CD4-positive, alpha-beta T cell treated with Interferon alpha-2 for 1 hour (primary cell): ENCODE measurements around the gene LIN7A.

Experiments
- DNase-seq, 2 donors: peaks; one replicate each; pipeline ENCODE4 v3.0.0-alpha.2; 2020 to 2022

LIN7A gene, protein sequence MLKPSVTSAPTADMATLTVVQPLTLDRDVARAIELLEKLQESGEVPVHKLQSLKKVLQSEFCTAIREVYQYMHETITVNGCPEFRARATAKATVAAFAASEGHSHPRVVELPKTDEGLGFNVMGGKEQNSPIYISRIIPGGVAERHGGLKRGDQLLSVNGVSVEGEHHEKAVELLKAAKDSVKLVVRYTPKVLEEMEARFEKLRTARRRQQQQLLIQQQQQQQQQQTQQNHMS

DNA sequence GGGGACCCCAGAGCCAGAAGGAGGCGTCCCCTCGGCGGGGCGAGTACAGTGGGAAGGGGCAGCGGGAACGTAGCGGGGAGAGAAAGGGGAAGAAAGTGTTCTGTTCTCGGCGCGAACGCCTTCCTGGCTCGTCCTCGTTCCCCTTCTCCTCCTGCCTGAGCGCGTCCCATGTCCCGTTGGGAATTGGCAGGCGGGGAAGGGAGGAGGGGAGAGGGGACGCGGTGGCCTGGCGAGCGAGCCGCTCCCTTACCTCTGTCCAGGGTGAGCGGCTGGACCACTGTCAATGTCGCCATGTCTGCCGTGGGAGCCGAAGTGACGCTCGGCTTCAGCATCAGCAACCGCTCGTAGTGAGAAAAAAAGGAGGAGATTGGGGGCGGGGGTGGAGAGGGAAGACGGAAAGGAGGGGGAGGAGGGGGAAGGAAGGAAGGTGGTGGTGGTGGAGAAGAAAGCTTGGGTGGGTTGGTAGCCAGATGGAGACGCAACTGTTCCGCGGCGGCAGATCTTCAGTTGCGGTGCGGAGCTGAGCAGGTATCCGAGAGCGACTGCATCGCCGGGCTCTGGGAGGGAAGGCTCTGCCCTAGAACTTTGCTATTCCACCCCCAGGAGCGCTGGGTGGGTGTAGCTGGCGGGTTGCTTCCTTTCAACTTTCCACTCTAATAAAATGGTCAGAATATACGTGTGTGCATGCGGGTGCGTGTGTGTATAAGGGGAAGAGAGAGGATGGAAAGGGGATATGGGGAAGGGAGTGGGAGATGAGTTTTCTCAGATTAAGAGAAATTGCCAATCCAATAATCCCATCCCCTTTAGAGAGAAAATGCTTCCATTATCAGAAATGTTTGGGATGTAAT lies at the start of gene LIN7A:
Gene LIN7A, minus strand, starts transcription at position 544 of the 848 bp plus-strand sequence. Its CDS starts 212 bp downstream, at position 332.
- DNase-seq, result no peak

- DNase-seq, result no peak
Observed at GRCh38 chr12:80986224-80986623, 48.5 kb upstream of the LIN7A start.

GRCh38 chr12:80979816-80980215 lies 42.1 kb upstream of the LIN7A start:
- DNase-seq, result no peak

GRCh38 chr12:80979251-80979650 lies 41.5 kb upstream of the LIN7A start:
- DNase-seq, result no peak

- DNase-seq, result no peak
Observed at GRCh38 chr12:80977346-80977745, 39.6 kb upstream of the LIN7A start.

DNA sequence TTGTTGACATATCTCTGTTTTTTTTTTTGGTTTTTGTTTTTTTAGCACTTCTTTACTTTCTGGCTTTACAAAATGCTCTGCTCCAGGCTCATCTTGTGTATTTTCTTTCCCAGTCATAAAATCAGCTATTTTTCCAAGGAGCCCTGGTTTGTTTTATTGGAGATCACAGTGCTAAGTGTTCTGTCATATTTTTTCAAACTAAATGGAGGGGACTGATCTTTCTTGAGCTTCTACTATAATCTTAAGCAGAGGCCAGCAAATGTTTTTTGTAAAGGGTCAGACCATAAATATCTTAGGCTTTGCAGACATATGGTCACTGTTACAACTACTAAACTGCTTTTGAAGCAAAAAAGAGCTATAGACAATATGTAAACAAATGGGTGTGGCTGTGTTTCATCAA lies 30.6 kb upstream of the LIN7A start:
- DNase-seq, result no peak

- no peak for DNase-seq
Observed at GRCh38 chr12:80967565-80967964, 29.8 kb upstream of the LIN7A start.

DNA sequence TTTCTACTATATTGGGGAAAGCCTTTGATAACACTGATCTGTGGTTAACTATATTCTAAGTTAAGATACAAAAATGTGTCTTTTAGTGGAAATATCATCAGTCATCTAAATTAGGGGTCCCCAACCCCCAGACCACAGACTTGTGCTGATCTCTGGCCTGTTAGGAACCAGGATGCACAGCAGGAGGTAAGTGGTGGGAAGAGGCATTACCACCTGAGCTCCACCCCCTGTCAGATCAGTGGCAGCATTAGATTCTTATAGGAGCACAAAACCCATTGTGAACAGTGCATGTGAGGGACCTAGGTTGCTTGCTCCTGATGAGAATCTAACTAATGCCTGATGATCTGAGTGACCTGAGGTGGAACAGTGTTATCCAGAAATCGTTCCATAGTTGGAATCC lies 28.3 kb upstream of the LIN7A start:
- no peak for DNase-seq

DNA sequence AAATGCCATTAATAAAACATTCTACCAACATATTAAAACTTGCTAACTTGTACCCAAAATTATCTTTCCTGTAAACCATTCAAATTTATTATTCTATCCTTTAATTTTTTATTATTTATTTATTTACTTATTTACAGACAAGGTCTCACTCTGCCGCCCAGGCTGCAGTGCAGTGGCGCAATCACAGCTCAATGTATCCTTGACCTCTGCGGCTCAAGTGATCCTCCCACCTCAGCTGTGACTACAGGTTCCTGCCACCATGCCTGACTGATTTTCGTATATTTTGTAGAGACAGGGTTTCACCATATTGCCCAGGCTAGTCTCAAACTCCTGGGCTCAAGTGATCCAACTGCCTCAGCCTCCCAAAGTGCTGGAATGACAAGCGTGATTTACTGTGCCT lies 20.4 kb upstream of the LIN7A start:
- DNase-seq, result no peak

DNA sequence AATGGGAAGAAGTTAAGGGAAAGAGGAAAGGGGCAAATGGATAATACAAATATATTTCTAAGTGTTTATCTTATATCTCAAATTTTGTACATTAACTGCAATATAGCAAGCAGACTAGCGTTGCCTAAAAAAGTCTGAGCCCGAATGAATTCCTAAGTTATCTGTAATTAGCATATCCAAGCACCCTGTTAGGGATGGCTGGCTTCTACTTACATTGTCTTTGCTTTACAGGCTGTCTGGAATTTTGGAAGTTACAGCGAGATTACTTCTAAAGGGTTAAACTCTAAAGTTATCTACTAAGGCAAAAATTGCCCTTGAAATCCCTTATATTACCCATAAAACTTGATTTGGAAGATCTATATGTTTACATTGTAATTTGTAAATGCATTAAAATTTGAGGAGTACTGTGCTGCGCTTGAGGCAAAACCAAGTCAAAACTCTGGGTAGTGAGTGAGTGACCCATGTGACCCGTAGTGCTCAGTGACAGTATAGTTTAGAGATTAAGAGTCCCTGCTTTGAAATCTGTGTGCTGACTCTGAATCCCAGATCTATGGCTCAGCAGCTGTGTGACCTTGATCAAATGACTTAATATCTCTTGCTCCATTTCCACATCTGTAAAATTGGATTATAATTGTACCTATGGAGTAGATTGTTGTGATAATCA lies 17.3 kb upstream of the LIN7A start:
- DNase-seq, result no peak

- DNase-seq, result no peak
Observed at GRCh38 chr12:80952443-80952842, 14.7 kb upstream of the LIN7A start.

DNA sequence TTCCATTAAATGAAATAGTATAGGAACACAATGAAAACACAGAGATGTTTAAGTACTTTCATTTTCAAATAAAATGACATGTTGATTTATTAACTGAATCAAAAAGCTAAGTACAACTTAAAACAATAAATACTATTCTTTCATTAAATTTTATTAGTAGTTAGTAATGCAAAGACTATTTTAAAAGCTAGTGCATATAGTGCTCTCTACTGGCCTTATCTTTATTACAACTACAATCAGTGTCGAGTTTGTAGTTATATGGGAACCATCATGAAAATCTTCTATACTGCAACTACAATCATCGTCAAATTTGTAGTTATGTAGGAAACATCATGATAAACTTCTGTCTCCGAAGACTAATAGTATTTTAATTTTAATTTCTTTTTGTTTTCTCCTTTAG lies 8.9 kb upstream of the LIN7A start:
- no peak for DNase-seq

DNA sequence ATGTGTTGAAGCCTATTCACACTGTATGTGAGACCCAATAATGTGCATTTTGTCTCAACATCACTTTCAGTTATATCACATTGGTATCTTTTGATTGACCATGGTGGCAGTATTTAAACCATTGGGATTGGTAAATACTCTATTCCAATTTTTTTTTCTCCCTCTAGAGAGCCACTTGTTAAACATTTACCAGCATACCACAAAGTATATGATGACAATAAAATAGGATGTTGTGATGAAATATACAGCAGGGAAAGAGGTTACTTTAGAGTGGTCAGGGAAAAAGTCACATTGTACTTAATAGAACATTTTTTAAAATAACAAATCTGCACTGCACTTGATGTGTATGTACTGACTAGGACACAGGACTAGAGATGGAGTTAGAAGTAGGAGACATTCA lies 5.6 kb upstream of the LIN7A start:
- no peak for DNase-seq

DNA sequence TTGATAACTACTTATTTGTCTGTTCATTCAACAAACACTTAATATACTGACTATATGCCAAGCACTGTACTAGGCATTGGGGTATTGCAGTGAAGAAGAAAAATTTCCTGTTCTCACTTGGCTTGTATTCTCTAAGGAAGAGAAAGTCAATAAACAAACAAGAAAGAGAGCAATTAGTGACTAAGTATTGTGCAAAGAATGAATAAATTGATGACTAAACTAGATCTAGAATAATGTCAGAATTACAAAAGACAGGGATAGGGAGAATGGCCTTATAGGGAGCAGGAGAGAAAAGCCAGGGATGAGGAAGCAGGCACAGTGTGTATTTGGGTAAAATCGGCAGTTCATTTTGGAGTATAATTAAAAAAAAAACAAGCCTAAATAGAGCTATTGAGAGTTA lies 4.2 kb upstream of the LIN7A start:
- DNase-seq, result no peak

DNA sequence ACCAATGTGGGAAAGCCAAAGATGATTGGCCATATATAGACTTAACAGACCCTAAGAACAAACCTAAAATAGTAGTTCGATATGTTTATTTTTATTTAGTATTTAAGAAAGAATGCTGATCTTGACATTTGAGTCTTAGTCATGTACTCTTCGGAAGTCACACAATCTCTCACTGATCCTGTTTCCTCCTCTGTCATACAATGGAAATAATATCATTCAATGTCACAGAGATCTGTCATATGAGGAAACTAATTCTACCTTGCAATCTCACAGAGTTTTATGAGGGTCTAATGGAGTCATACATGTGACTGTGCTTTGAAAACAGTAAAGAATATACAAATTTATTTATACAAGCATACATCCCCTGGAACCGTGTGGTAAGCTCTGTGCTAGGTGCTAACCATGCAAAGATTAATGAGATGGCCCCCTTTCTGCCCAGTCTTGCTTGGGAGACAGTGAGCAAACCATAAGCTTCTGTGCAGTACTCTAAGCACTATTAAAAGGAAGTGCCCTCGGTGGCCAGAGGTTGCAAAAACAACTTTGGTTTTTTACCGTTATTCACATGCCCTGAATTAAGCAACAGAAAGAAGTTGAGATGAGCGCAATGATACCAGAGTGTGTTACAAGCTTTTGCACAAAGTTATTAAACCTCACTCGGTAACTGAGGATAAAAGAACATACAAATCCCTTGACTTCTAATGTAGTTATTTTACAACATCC lies 1.7 kb upstream of the LIN7A start:
- peak in 1 of 2 donors; percentile 2 for DNase-seq

DNA sequence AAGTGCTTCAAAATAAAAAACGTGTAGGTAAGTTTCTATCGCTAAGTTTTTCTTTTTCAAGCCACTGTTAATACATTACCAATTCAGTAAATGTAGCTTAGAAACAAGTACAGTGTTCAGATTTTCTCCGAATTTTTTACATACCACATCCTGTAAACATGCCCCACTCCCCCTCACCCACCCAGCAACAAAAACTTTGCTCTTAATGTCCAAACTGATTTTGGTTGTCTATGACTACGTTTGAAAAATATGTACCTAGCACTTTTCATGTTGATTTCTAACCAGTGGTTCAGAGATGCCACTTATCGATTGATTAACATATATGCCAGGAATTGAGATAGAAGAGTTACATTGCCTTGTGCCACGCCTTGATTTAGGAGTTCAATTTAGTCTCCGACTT lies 663 bp upstream of the LIN7A start:
- no peak for DNase-seq

- DNase-seq, result peak in 1 of 2 donors; percentile 1
Observed at GRCh38 chr12:80936642-80937390, 918 bp downstream of the LIN7A start.

DNA sequence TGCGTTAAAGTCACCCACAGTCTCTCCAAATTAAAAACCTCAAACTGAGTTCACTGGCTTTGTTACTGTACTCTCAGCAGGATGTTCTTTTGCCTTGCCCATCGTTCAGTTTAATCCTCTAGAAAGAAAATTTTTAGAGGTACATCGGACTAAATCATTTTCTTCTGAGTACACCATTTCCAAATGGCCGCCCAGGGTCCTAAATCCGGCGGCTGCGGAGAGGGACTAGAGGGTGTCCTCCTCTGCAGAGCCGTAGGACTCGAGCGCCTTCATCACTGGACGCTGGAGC lies 1.4 kb downstream of the LIN7A start:
- no peak for DNase-seq

DNA sequence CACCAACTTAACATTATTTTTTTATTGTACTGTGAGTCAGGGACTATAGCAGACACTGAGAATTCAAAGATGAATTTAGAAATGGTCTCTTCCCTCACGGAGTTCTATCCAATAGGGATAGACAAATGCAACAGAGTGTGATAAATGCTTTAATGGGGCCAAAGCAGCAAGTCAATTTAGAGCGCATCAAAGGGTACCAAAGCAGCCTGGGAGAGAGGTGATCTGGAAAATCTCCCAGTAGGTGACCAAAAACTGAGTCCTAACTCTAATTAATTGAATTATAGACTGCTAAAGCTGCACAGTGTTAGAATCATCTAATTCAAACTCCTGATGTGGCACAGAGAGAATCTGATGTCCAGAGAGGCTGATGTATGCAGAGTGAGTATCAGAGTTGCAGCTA lies 2.6 kb downstream of the LIN7A start:
- DNase-seq, result no peak

DNA sequence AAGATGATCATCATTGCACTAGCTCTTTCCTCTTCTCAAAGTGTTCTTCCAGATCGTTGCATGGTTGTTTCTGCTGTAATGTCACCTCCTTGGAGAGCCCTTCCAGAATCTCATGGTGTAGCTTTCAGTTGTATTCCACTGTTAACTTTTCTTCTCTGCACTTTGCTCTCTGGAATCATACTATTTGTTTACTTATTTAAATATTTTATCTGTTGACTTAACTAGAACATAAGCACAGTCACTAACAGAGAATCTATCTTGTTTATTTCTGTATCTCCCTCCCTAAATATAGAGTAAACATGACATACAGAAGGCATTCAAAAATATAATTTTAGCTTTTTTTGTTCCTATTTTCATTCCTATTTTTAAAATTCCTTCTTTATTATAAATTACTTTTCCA lies 11.8 kb downstream of the LIN7A start:
- no peak for DNase-seq

DNA sequence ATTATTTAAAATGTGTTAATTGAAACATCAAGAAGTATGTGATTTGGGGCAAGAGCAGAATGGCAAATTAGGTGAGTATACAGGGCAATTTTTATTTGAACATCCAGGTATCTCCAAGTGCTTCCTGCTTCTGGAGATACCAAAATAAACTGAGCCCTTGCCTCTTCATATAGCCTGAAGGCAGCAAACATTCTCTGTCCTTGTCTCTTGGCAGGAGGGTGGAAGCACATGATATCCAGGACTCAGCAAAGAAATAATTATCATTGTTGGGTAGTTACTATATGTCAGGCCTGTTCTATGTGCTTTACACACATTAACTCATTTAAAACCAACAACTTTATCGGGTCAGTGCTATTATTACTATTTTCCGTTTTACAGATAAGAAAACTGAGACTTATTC lies 12.5 kb downstream of the LIN7A start:
- DNase-seq, result no peak

GRCh38 chr12:80924437-80924836 lies 13.3 kb downstream of the LIN7A start:
- DNase-seq, result no peak

DNA sequence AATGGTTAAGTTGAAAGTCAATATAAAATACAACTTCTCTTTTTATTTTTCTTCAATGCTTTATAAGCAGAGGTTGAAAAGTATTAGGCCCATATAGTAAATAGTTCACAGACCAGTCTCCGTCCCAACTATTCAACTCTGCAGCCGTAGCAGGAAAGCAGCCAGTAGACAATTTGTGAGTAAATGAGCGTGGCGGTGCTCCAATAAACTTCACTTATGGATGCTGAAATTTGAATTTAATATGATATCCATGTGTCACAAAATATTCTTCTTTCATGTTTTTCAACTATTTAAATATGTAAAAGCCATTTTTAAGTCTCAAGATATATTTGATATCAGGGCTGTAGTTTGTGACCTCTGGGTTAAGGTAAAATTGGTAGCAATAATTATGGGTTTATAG lies 17.7 kb downstream of the LIN7A start:
- DNase-seq, result no peak
